Adrenal gland (tissue), 5 donors: ENCODE results near the gene HNRNPLL.

Source experiments
- CTCF ChIP-seq, 6 experiments: fragments of 450-650 bp in 4 of 6; fragments of 200-600 bp in 2 of 6; sonication (generic) in 1 of 6; IDR thresholded peaks; 1 replicate in 5 of 6; 2 replicates in 1 of 6; pipeline versions ENCODE4 v1.5.1 to v1.8.0; 2016 to 2021; ENCODE audit warnings: antibody characterized with exemption in 6 of 6, mild to moderate bottlenecking in 2 of 6, moderate library complexity in 1 of 6
- POLR2A ChIP-seq, 2 donors: fragments of 450-650 bp; IDR thresholded peaks; one replicate each; pipeline ENCODE4 v1.6.1; 2017; ENCODE audit warnings: antibody characterized with exemption in 2 of 2, mild to moderate bottlenecking in 2 of 2, moderate library complexity in 1 of 2
- donor health status: DM: no; HTN: no; CAD: no.

- TF ChIP-seq CTCF (IDR thresholded peaks at IDR 0.05): no peak
- TF ChIP-seq POLR2A (IDR thresholded peaks at IDR 0.05): no peak
Observed at GRCh38 chr2:38517284-38517683, 85.4 kb downstream of the HNRNPLL start.
